Heart left ventricle (tissue), 16 donors: ENCODE measurements around the gene NSMCE1. TPM values are rescaled to one million over a fixed set of nuclear protein-coding genes. Genes with fewer than 3 reads are reported as not detected.
A peak's percentile ranks its signal among the peaks of the same experiment; 100 is the strongest.

Experiments
- ATAC-seq, 4 donors: fragments of 200-7000 bp; cut with Tn5 transposase; one replicate each; pipeline ENCODE4 v1.9.1; 2020 to 2022; ENCODE audit warnings: moderate library complexity in 4 of 4, mild to moderate bottlenecking in 3 of 4, moderate number of reproducible peaks in 1 of 4
- DNase-seq, 5 donors: peaks; one replicate each; pipeline ENCODE4 v3.0.0-alpha.2; 2020
- H3K27ac ChIP-seq, 12 donors: fragments of 200-600 bp; sonication (generic) in 4 of 12; one replicate each; pipeline versions ENCODE4 v1.5.0 to v1.8.0; 2016 to 2022; ENCODE audit warnings: mild to moderate bottlenecking in 2 of 12
- H3K27me3 ChIP-seq, 9 donors: fragments of 200-600 bp; sonication (generic) in 2 of 9; one replicate each; pipeline versions ENCODE4 v1.5.1 to v1.8.0; 2016 to 2022; ENCODE audit warnings: mild to moderate bottlenecking in 3 of 9
- H3K36me3 ChIP-seq, 9 donors: fragments of 200-600 bp; sonication (generic) in 2 of 9; one replicate each; pipeline versions ENCODE4 v1.5.0 to v1.8.0; 2018 to 2022; ENCODE audit warnings: mild to moderate bottlenecking in 2 of 9
- H3K4me1 ChIP-seq, 12 donors: fragments of 200-600 bp; sonication (generic) in 4 of 12; one replicate each; pipeline versions ENCODE4 v1.5.0 to v1.8.0; 2016 to 2022; ENCODE audit warnings: mild to moderate bottlenecking in 3 of 12
- H3K4me3 ChIP-seq, 12 donors: fragments of 200-600 bp; sonication (generic) in 4 of 12; one replicate each; pipeline versions ENCODE4 v1.5.0 to v1.8.0; 2017 to 2022; ENCODE audit warnings: mild to moderate bottlenecking in 9 of 12, moderate library complexity in 4 of 12
- H3K9me3 ChIP-seq, 12 donors: fragments of 200-600 bp; sonication (generic) in 4 of 12; one replicate each; pipeline versions ENCODE4 v1.5.0 to v1.8.0; 2016 to 2022; ENCODE audit warnings: mild to moderate bottlenecking in 1 of 12
- POLR2A ChIP-seq, 2 donors: fragments of 450-650 bp; IDR thresholded peaks; one replicate each; pipeline ENCODE4 v1.6.1; 2017; ENCODE audit warnings: antibody characterized with exemption in 2 of 2, mild to moderate bottlenecking in 2 of 2, moderate library complexity in 2 of 2
- WGBS, 4 donors: extraction: QIAGEN DNeasy Blood & Tissue Kit in 2 of 4; methylation state at CpG; one replicate each; pipeline versions ENCODE4 v1.1.5 to v1.1.7; 2013 to 2018; 5-methylcytosine and 5-hydroxymethylcytosine counted together
- intact Hi-C, 10 donors: fragments of 100-400 bp; cut with DNase I; formaldehyde crosslinking; loops; one replicate each; pipeline versions ENCODE4 v1.11.1 to v1.14.2; 2022
- polyA plus RNA-seq, 2 donors: library from polyadenylated mRNA; stranded (reverse); fragments of 200-250 nt; gene quantifications; one replicate each; pipeline ENCODE4 v1.2.3, GENCODE V29; 2013
- total RNA-seq, 9 donors: library from RNA; depleted of rRNA in 2 of 9; stranded (reverse); fragments of >200 nt in 2 of 9; fragmentation: NEBNext Ultra II Directional in 3 of 9; extraction: Animal tissue kit (Norgen Biotek cat#: 25700) in 3 of 9; gene quantifications; one replicate each; pipeline versions ENCODE4 v1.1.0 to v1.2.4, GENCODE V29; 2016 to 2023
- TF ChIP-seq, protein P1 (sequence below), 12 donors: fragments of 200-600 bp; sonication (generic) in 4 of 12; IDR thresholded peaks; one replicate each; pipeline versions ENCODE4 v1.5.0 to v1.8.0; 2018 to 2022; ENCODE audit warnings: antibody characterized with exemption in 12 of 12, mild to moderate bottlenecking in 5 of 12
- donor health status: ischemic (EF 13 %, LVEDD 7.1; RV severe dilation, severe dysfunction).
- donor health status: healthy with polysubstance abuse.
- donor health status: DM: no; HTN: yes; CAD: no.
- donor health status: DM: no; HTN: no; CAD: no.
- donor health status: ischemic (EF 25% LVEDD 6.9; RV normal size, moderate dysfunction).
- donor health status: ischemic (EF 25% LVEDD 5.7; RV mildly dilated, moderate dysfunction).
- donor health status: healthy.
- donor health status: DM: yes; HTN: yes; CAD: no.
- donor health status: ischemic (EF 35%, LVEDD 5.7; RV mildly dilated, moderate dysfunction).
- donor health status: nonischemic (EF 11% LVEDD 7.7; RV severe dilation, severe dysfunction).
- donor health status: DM: yes; HTN: yes; CAD: no.
- donor health status: PGD.
- donor health status: ischemic (EF 29% LVEDD 5.4; RV normal size, mild dysfunction).
- donor health status: nonischemic (EF 23%, LVEDD 6.1; RV moderate dilation, normal function).

The NSMCE1 gene
- total and polyA plus RNA-seq, 11 donors = 29.6 to 48.7 (median 37.1) TPM

DNA sequence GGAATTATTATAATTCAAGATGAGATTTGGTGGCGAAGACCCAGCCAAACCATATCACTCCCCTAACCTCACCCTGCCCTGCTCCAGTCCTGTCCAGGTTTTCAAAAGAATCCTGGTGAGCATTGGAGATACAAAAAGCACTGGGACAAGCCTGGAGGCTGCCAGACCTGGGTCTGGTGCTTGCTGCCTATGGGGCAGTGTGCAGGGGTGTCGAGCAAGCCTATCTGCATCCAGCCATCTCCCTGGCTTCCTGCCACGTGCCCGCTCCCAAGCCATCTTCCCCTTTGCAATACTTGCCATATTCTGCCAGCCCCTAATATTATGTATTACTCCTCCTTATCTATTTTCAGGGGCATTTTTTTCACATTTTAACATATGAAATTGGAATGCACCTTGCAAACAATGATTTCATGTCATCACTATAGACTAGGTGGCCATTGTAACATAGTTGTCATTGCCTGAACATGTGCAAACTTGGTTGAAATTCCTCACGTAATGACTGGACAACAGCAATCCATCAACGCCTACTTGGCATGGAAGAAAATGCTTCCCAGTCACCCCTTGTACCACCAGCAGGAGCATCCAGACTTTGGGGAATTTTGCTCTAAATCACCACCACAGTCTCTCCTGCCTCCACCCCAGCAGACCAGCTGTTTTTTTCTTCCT is 73.4 kb downstream of the NSMCE1 start:
- intact Hi-C loops = no loop called here
- Histone ChIP-seq H3K27ac (peak overlapping the region in 1 of 12 donors; percentile 4), H3K27me3 (peaks cover 0 to 28% (median 0%) of the 10 kb centered on the region in 9 donors), H3K9me3 (no peaks in the 10 kb centered on the region), H3K4me1 (peaks cover 0 to 11% (median 0%) of the 10 kb centered on the region in 12 donors), H3K4me3 (no peak overlapping the region), H3K36me3 (no peaks in the 10 kb centered on the region)
- ATAC-seq = no peak
- WGBS, 4 donors = 66 to 75% (median 71%) methylated on average over 6 of the region's 6 CpGs
- DNase-seq = no peak
- TF ChIP-seq, protein P1, sequence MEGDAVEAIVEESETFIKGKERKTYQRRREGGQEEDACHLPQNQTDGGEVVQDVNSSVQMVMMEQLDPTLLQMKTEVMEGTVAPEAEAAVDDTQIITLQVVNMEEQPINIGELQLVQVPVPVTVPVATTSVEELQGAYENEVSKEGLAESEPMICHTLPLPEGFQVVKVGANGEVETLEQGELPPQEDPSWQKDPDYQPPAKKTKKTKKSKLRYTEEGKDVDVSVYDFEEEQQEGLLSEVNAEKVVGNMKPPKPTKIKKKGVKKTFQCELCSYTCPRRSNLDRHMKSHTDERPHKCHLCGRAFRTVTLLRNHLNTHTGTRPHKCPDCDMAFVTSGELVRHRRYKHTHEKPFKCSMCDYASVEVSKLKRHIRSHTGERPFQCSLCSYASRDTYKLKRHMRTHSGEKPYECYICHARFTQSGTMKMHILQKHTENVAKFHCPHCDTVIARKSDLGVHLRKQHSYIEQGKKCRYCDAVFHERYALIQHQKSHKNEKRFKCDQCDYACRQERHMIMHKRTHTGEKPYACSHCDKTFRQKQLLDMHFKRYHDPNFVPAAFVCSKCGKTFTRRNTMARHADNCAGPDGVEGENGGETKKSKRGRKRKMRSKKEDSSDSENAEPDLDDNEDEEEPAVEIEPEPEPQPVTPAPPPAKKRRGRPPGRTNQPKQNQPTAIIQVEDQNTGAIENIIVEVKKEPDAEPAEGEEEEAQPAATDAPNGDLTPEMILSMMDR (IDR thresholded peaks at IDR 0.05) = no peak

DNA sequence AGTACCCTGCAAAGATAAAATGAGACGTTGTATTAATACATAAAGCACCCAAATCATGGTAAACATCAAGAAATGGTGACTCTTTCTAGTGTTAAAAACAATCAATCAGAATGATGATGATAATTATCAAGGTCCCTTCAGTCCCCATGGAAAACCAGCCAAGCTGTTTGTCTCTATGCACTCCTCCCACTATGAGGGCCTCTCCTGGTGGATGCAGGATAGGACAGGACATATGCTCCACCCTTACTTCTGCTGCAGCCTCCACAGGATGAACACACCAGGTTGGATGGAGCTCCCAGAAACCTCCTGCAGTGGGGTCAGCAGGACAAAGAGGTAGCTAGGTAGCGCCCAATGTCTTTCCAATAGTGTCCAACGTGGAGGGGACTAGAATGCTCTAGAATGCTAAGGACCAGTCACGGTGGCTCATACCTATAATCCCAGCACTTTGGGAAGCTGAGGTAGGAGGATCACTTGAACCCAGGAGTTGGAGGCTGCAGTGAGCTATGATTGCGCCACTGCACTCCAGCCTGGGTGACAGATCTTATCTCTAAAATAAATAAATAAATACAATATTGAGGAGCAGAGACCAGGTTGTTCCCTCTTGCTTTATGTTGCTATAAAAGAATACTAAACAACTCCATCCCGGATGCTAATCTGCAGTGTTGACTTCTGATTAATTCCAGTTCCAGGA is 75.1 kb downstream of the NSMCE1 start:
- Histone ChIP-seq H3K27ac (no peak overlapping the region), H3K4me3 (no peak overlapping the region), H3K9me3 (no peaks in the 10 kb centered on the region), H3K27me3 (peaks cover 0 to 32% (median 4%) of the 10 kb centered on the region in 9 donors), H3K36me3 (no peaks in the 10 kb centered on the region), H3K4me1 (no peaks in the 10 kb centered on the region)
- ATAC-seq = no peak
- DNase-seq = no peak
- TF ChIP-seq, protein P1 (IDR thresholded peaks at IDR 0.05) = no peak
- no peak for TF ChIP-seq POLR2A (IDR thresholded peaks at IDR 0.05)
- WGBS, 4 donors = 75 to 81% (median 78%) methylated on average over 6 of the region's 6 CpGs
- intact Hi-C loops = no loop called here

DNA sequence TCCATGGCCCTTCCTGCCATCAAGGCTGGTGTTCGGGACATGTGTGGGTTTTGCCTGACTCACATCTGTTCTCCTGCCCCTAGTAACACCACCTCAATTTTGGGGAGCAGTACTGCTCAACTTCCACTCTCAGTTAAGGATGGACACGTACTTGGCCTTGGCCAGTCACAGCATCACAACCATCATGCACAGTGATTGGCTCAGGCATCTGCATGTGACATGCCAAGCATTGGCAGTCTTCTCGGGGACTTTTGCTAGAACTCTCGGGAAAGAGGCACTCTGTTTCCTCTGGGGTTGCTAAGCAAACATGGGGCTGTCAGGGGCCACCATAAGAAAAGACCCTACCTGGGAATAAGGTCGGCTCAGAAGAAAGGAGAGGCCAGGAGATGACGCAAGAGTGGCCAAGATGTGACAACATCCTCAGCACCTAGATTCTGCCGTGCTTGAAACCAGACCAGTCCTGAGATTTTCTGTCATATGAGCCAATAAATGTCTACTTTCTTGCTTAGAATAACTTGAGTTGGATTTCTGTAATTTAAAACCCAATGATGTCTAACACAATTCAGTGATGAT is 77.1 kb downstream of the NSMCE1 start:
- 64 to 77% (median 68%) methylated on average over 7 of the region's 7 CpGs for whole genome bisulfite sequencing, 4 donors
- TF ChIP-seq, protein P1 (IDR thresholded peaks at IDR 0.05) = no peak
- TF ChIP-seq POLR2A (IDR thresholded peaks at IDR 0.05) = no peak
- H3K4me1 ChIP-seq = no peaks in the 10 kb centered on the region
- H3K4me3 ChIP-seq = no peak overlapping the region
- no peaks in the 10 kb centered on the region for H3K36me3 ChIP-seq
- H3K9me3 ChIP-seq = no peaks in the 10 kb centered on the region
- DNase-seq (no peak), ATAC-seq (no peak)
- H3K27ac ChIP-seq = no peak overlapping the region
- H3K27me3 ChIP-seq = peaks cover 0 to 18% (median 0%) of the 10 kb centered on the region in 9 donors
- intact Hi-C loops = no loop called here

DNA sequence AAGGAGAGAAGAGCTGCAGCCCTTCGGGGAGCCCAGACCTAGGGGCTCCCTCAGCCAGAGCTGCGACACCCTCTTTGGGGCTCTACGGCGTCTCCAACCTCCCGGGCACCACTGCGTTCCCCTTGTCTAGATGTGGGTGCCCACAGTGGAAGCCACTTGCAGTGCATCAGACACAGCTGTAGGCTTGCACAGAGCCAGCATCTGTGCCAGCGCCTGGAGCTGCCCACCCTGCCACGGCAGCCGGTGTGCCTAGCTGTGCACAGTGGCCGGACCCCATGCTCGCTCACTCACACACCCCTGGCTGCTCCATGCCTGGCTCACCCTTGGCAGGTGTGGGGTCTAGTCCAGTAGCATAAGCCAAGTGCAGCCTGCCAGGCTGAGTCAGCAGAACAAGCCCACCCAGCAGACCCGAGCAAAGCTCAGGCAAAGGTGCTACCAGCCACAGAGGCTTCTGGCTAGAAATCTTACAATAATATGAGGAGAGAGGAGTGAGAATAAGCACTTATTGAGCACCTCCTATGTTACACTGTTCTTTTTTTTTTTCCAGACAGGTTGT is 78.2 kb downstream of the NSMCE1 start:
- H3K9me3 ChIP-seq = no peaks in the 10 kb centered on the region
- intact Hi-C loops = no loop called here
- H3K27ac ChIP-seq = no peak overlapping the region
- DNase-seq (no peak), ATAC-seq (no peak)
- H3K4me3 ChIP-seq = no peak overlapping the region
- WGBS, 4 donors = 93 to 95% (median 94%) methylated on average over 10 to 12 of the region's 12 CpGs
- no peaks in the 10 kb centered on the region for H3K36me3 ChIP-seq
- H3K27me3 ChIP-seq = peaks cover 0 to 13% (median 0%) of the 10 kb centered on the region in 9 donors
- TF ChIP-seq POLR2A (IDR thresholded peaks at IDR 0.05) = no peak
- TF ChIP-seq, protein P1 (IDR thresholded peaks at IDR 0.05) = no peak
- no peaks in the 10 kb centered on the region for H3K4me1 ChIP-seq
